Subcutaneous abdominal adipose tissue (tissue), 5 donors: Measurements from ENCODE around the gene RPS19BP1.
A peak's percentile ranks its signal among the peaks of the same experiment; 100 is the strongest.
"Not testable (repeated sequence)": the region's sequence is repeated elsewhere in the genome, so short reads cannot be mapped to it uniquely, and the experiment has no call there.

Experiments used
- H3K27ac ChIP-seq: one replicate; pipeline ENCODE4 v1.7.0; 2013; ENCODE audit warnings: low read depth, mild to moderate bottlenecking, inconsistent platforms, low read length, moderate library complexity
- H3K27me3 ChIP-seq, 5 donors: one replicate each; pipeline ENCODE4 v1.7.0; 2013; ENCODE audit warnings: low read length in 5 of 5, inconsistent platforms in 1 of 5; ENCODE audit not compliant: control insufficient read depth in 5 of 5, insufficient read depth in 4 of 5
- H3K36me3 ChIP-seq, 5 donors: one replicate each; pipeline ENCODE4 v1.7.0; 2013; ENCODE audit warnings: low read length in 5 of 5; ENCODE audit not compliant: control insufficient read depth in 5 of 5, insufficient read depth in 5 of 5
- H3K4me1 ChIP-seq, 5 donors: one replicate each; pipeline ENCODE4 v1.7.0; 2013; ENCODE audit warnings: low read length in 5 of 5, mild to moderate bottlenecking in 3 of 5, moderate library complexity in 1 of 5; ENCODE audit not compliant: control insufficient read depth in 5 of 5, insufficient read depth in 5 of 5
- H3K4me3 ChIP-seq, 5 donors: one replicate each; pipeline ENCODE4 v1.7.0; 2013; ENCODE audit warnings: low read length in 5 of 5, low read depth in 1 of 5
- H3K9ac ChIP-seq, 5 donors: one replicate each; pipeline ENCODE4 v1.7.0; 2013; ENCODE audit warnings: low read length in 5 of 5, mild to moderate bottlenecking in 4 of 5, moderate library complexity in 3 of 5
- H3K9me3 ChIP-seq, 5 donors: one replicate each; pipeline ENCODE4 v1.7.0; 2013; ENCODE audit warnings: low read length in 5 of 5; ENCODE audit not compliant: control insufficient read depth in 5 of 5
- donor health status: healthy.
- donor health status: healthy.
- donor health status: healthy.
- donor health status: healthy.
- donor health status: healthy.

The RPS19BP1 gene

GRCh38 chr22:39522567-39523300 lies 9.8 kb downstream of the RPS19BP1 start:
- peaks cover 24 to 87% (median 68%) of the 10 kb centered on the region in 5 donors for H3K4me1 ChIP-seq

GRCh38 chr22:39522091-39522490 lies 10.5 kb downstream of the RPS19BP1 start:
- H3K27ac ChIP-seq: peak overlapping the region; percentile 97

More at GRCh38 chr22:39522567-39523300, 9.8 kb downstream of the RPS19BP1 start:
- Histone ChIP-seq H3K4me3 (peak overlapping the region; percentile 85 to 99 (median 95)), H3K9ac (peak overlapping the region; percentile 60 to 99 (median 96)), H3K9me3 (no peaks in the 10 kb centered on the region), H3K27me3 (no peaks in the 10 kb centered on the region), H3K27ac (peak overlapping the region; percentile 97), H3K36me3 (peaks cover 0 to 48% (median 33%) of the 10 kb centered on the region in 5 donors)

GRCh38 chr22:39521106-39521885 lies 11.3 kb downstream of the RPS19BP1 start:
- Histone ChIP-seq H3K4me3 (peak overlapping the region; percentile 85 to 99 (median 95)), H3K4me1 (peaks cover 24 to 75% (median 60%) of the 10 kb centered on the region in 5 donors), H3K9ac (peak overlapping the region; percentile 92 to 99 (median 96)), H3K36me3 (peaks cover 0 to 47% (median 36%) of the 10 kb centered on the region in 5 donors), H3K27ac (peak overlapping the region; percentile 97)
- not testable (repeated sequence) for H3K9me3 ChIP-seq, H3K27me3 ChIP-seq

More at GRCh38 chr22:39522091-39522490, 10.5 kb downstream of the RPS19BP1 start:
- not testable (repeated sequence) for H3K27me3 ChIP-seq, H3K9me3 ChIP-seq
- peak overlapping the region; percentile 26 to 99 (median 96) for H3K9ac ChIP-seq
- peak overlapping the region; percentile 85 to 99 (median 95) for H3K4me3 ChIP-seq
- peaks cover 24 to 80% (median 64%) of the 10 kb centered on the region in 5 donors for H3K4me1 ChIP-seq
- H3K36me3 ChIP-seq: peaks cover 0 to 42% (median 33%) of the 10 kb centered on the region in 5 donors

- Histone ChIP-seq H3K4me1 (peaks cover 23 to 66% (median 58%) of the 10 kb centered on the region in 5 donors), H3K36me3 (peaks cover 7 to 54% (median 41%) of the 10 kb centered on the region in 5 donors)
Measured at GRCh38 chr22:39520226-39521105, 12.1 kb downstream of the RPS19BP1 start, which contains the start of gene ATF4. Gene ATF4 (plus strand): TSS chr22:39520562. CDS start chr22:39521446, 884 bp downstream.

GRCh38 chr22:39519681-39520225 lies 12.8 kb downstream of the RPS19BP1 start:
- peaks cover 7 to 55% (median 46%) of the 10 kb centered on the region in 5 donors for H3K36me3 ChIP-seq

More at GRCh38 chr22:39520226-39521105, 12.1 kb downstream of the RPS19BP1 start, which contains the start of gene ATF4:
- Histone ChIP-seq H3K9ac (peak within 1 kb of the TSS; percentile 92 to 99 (median 96)), H3K4me3 (peak within 1 kb of the TSS; percentile 85 to 99 (median 95)), H3K9me3 (no peaks in the 10 kb centered on the region), H3K27ac (peak within 1 kb of the TSS; percentile 97), H3K27me3 (no peaks in the 10 kb centered on the region)

GRCh38 chr22:39518996-39519680 lies 13.4 kb downstream of the RPS19BP1 start:
- Histone ChIP-seq H3K4me1 (peaks cover 18 to 62% (median 50%) of the 10 kb centered on the region in 5 donors), H3K36me3 (peaks cover 7 to 55% (median 46%) of the 10 kb centered on the region in 5 donors), H3K9me3 (no peaks in the 10 kb centered on the region)

More at GRCh38 chr22:39519681-39520225, 12.8 kb downstream of the RPS19BP1 start:
- peak overlapping the region; percentile 97 for H3K27ac ChIP-seq
- H3K4me3 ChIP-seq: peak overlapping the region; percentile 82 to 99 (median 95)
- H3K27me3 ChIP-seq: no peaks in the 10 kb centered on the region
- peak overlapping the region; percentile 87 to 99 (median 96) for H3K9ac ChIP-seq
- no peaks in the 10 kb centered on the region for H3K9me3 ChIP-seq
- H3K4me1 ChIP-seq: peaks cover 22 to 62% (median 53%) of the 10 kb centered on the region in 5 donors

GRCh38 chr22:39518144-39518786 lies 14.3 kb downstream of the RPS19BP1 start:
- Histone ChIP-seq H3K36me3 (peaks cover 7 to 58% (median 50%) of the 10 kb centered on the region in 5 donors), H3K27me3 (no peaks in the 10 kb centered on the region)

More at GRCh38 chr22:39518996-39519680, 13.4 kb downstream of the RPS19BP1 start:
- H3K9ac ChIP-seq: peak overlapping the region; percentile 87 to 99 (median 96)
- peak overlapping the region; percentile 97 for H3K27ac ChIP-seq
- H3K27me3 ChIP-seq: no peaks in the 10 kb centered on the region
- peak overlapping the region; percentile 82 to 99 (median 95) for H3K4me3 ChIP-seq

GRCh38 chr22:39517470-39517869 lies 15.1 kb downstream of the RPS19BP1 start:
- Histone ChIP-seq H3K4me1 (peaks cover 6 to 48% (median 40%) of the 10 kb centered on the region in 5 donors), H3K36me3 (peaks cover 7 to 58% (median 47%) of the 10 kb centered on the region in 5 donors), H3K27ac (no peak overlapping the region), H3K27me3 (no peaks in the 10 kb centered on the region), H3K4me3 (no peak overlapping the region), H3K9me3 (no peaks in the 10 kb centered on the region), H3K9ac (peak overlapping the region in 1 of 5 donors; percentile 37)

More at GRCh38 chr22:39518144-39518786, 14.3 kb downstream of the RPS19BP1 start:
- peaks cover 14 to 56% (median 48%) of the 10 kb centered on the region in 5 donors for H3K4me1 ChIP-seq
- peak overlapping the region; percentile 97 for H3K27ac ChIP-seq
- H3K4me3 ChIP-seq: peak overlapping the region in 1 of 5 donors; percentile 98
- H3K9me3 ChIP-seq: no peaks in the 10 kb centered on the region
- peak overlapping the region in 1 of 5 donors; percentile 99 for H3K9ac ChIP-seq
